ENCODE data around the gene KLHL13. TPM values are rescaled to one million over a fixed set of nuclear protein-coding genes. Genes with fewer than 3 reads are reported as not detected.
"Not testable (repeated sequence)": the region's sequence is repeated elsewhere in the genome, so short reads cannot be mapped to it uniquely, and the experiment has no call there.

KLHL13 gene
- total RNA-seq, 6 experiments from 2014 or later, result 1.2 to 3.2 (median 1.8) TPM

- Histone ChIP-seq H3K27me3 (no peaks in the 10 kb centered on the region), H3K36me3 (no peaks in the 10 kb centered on the region), H3K4me1 (no peaks in the 10 kb centered on the region), H3K27ac (no peak overlapping the region), H3K4me3 (no peak overlapping the region), H3K9me3 (no peaks in the 10 kb centered on the region)
- DNase-seq, result no peak
- no peak for TF ChIP-seq POLR2A (IDR thresholded peaks at IDR 0.05)
- TF ChIP-seq CTCF (IDR thresholded peaks at IDR 0.05), result no peak
- ATAC-seq, result no peak
- intact Hi-C loops (cut with DNase I), result no loop called here
- WGBS (ENCODE audit: insufficient coverage, low coverage, low lambda C conversion rate, missing lambda C conversion rate), result 15% methylated on average over 2 of the region's 2 CpGs
Measured at GRCh38 chrX:118022753-118023152, 93.9 kb downstream of the KLHL13 start.

- TF ChIP-seq POLR2A (IDR thresholded peaks at IDR 0.05) (no peak), CTCF (IDR thresholded peaks at IDR 0.05) (no peak)
- peaks cover 0 to 5% of the 10 kb centered on the region in 2 donors for H3K27me3 ChIP-seq
- H3K36me3 ChIP-seq, result no peaks in the 10 kb centered on the region
- no peaks in the 10 kb centered on the region for H3K9me3 ChIP-seq
- intact Hi-C loops (cut with DNase I), result no loop called here
- H3K27ac ChIP-seq, result no peak overlapping the region
- H3K4me3 ChIP-seq, result no peak overlapping the region
- no peaks in the 10 kb centered on the region for H3K4me1 ChIP-seq
- DNase-seq (no peak), ATAC-seq (no peak)
Measured at GRCh38 chrX:118016422-118016821, 100.2 kb downstream of the KLHL13 start.

GRCh38 chrX:118002417-118002816 is 114.2 kb downstream of the KLHL13 start:
- H3K9me3 ChIP-seq; H3K4me1 ChIP-seq; DNase-seq; H3K4me3 ChIP-seq; ATAC-seq; H3K27ac ChIP-seq; H3K36me3 ChIP-seq; H3K27me3 ChIP-seq; intact Hi-C loops (cut with DNase I): not testable (repeated sequence)
- WGBS (ENCODE audit: insufficient coverage, low coverage, low lambda C conversion rate, missing lambda C conversion rate), result 81% methylated on average over 6 of the region's 6 CpGs

- intact Hi-C loops (cut with DNase I), result no loop called here
- peak in 1 of 4 donors; percentile 45 for ATAC-seq
- Histone ChIP-seq H3K9me3 (no peaks in the 10 kb centered on the region), H3K4me3 (no peak overlapping the region), H3K36me3 (no peaks in the 10 kb centered on the region), H3K4me1 (no peaks in the 10 kb centered on the region), H3K27ac (no peak overlapping the region), H3K27me3 (no peaks in the 10 kb centered on the region)
- TF ChIP-seq POLR2A (IDR thresholded peaks at IDR 0.05), result no peak
- no peak for TF ChIP-seq CTCF (IDR thresholded peaks at IDR 0.05)
- no peak for DNase-seq
Measured at GRCh38 chrX:118000518-118000917, 116.1 kb downstream of the KLHL13 start.

GRCh38 chrX:117998171-117998570 is 118.4 kb downstream of the KLHL13 start:
- ATAC-seq, result no peak
- Histone ChIP-seq H3K27me3 (no peaks in the 10 kb centered on the region), H3K27ac (no peak overlapping the region), H3K4me1 (no peaks in the 10 kb centered on the region), H3K36me3 (no peaks in the 10 kb centered on the region), H3K4me3 (no peak overlapping the region), H3K9me3 (no peaks in the 10 kb centered on the region)
- 65% methylated on average over 2 of the region's 2 CpGs for WGBS (ENCODE audit: insufficient coverage, low coverage, low lambda C conversion rate, missing lambda C conversion rate)
- no peak for DNase-seq
- no peak for TF ChIP-seq CTCF (IDR thresholded peaks at IDR 0.05)
- TF ChIP-seq POLR2A (IDR thresholded peaks at IDR 0.05), result no peak
- intact Hi-C loops (cut with DNase I), result no loop called here

Data from right lobe of liver (tissue), 6 donors.